A673 (cell line): ENCODE data around the gene GNG14. TPM values are rescaled to one million over a fixed set of nuclear protein-coding genes. Genes with fewer than 3 reads are reported as not detected.
A peak's percentile ranks its signal among the peaks of the same experiment; 100 is the strongest.

Experiments used
- BruUV-seq: library from RNA; stranded (reverse); fragments of 400-500 nt; replicated peaks from 2 replicates; lab custom pipeline; 2021; lab: Mats Ljungman, UMichigan
- CTCF ChIA-PET: fragments of 300-600 bp; sonication (Branson Sonifier 250); formaldehyde crosslinking; loops from one replicate; lab custom pipeline; 2022; ENCODE audit warnings: antibody characterized with exemption; lab: Charles Lee
- POLR2A ChIA-PET: fragments of 300-600 bp; sonication (Branson Sonifier 250); formaldehyde crosslinking; loops from one replicate; lab custom pipeline; 2022; ENCODE audit warnings: antibody characterized with exemption; ENCODE audit not compliant: low non-redundant PET; lab: Charles Lee
- DNase-seq: peaks from one replicate; pipeline ENCODE4 v3.0.0-alpha.2; 2015; ENCODE audit warnings: low spot score
- H3K27ac ChIP-seq: fragments of 200-600 bp; sonication (generic); 2 replicates; pipeline ENCODE4 v1.5.1; 2016; ENCODE audit warnings: mixed run types, low read depth, mild to moderate bottlenecking, mixed read lengths, antibody characterized with exemption, low read length; ENCODE audit not compliant: poor library complexity, severe bottlenecking
- H3K27me3 ChIP-seq: fragments of 200-600 bp; sonication (generic); replicated peaks from 2 replicates; pipeline ENCODE4 v1.6.1; 2017; ENCODE audit warnings: mixed run types, low read depth, mild to moderate bottlenecking, mixed read lengths, antibody characterized with exemption, low read length; ENCODE audit not compliant: insufficient read depth, poor library complexity
- H3K36me3 ChIP-seq: fragments of 200-600 bp; sonication (generic); 2 replicates; pipeline ENCODE4 v1.6.1; 2016; ENCODE audit warnings: mixed run types, mild to moderate bottlenecking, mixed read lengths, antibody characterized with exemption, low read length; ENCODE audit not compliant: insufficient read depth, poor library complexity, severe bottlenecking
- H3K4me1 ChIP-seq: fragments of 200-600 bp; sonication (generic); 2 replicates; pipeline ENCODE4 v1.6.1; 2017; ENCODE audit warnings: mixed run types, mild to moderate bottlenecking, mixed read lengths, antibody characterized with exemption, low read length; ENCODE audit not compliant: insufficient read depth, poor library complexity, severe bottlenecking
- H3K4me3 ChIP-seq: fragments of 200-600 bp; sonication (generic); 2 replicates; pipeline ENCODE4 v1.5.1; 2016; ENCODE audit warnings: low read depth, mixed run types, mild to moderate bottlenecking, mixed read lengths, low read length; ENCODE audit not compliant: poor library complexity, severe bottlenecking
- H3K9me3 ChIP-seq: fragments of 200-600 bp; sonication (generic); 2 replicates; pipeline ENCODE4 v1.6.1; 2016; ENCODE audit warnings: mixed run types, low read depth, mild to moderate bottlenecking, mixed read lengths, antibody characterized with exemption, low read length; ENCODE audit not compliant: poor library complexity, severe bottlenecking
- CTCF ChIP-seq: fragments of 300-800, 200-600 bp; sonication (generic); conservative IDR thresholded peaks from 2 replicates; pipeline ENCODE4 v1.5.1; 2017; ENCODE audit warnings: low read depth, mild to moderate bottlenecking, antibody characterized with exemption, low read length, moderate library complexity, mixed read lengths
- EZH2 ChIP-seq: fragments of 200-600 bp; sonication (generic); IDR thresholded peaks from 2 replicates; pipeline ENCODE4 v1.6.1; 2017; ENCODE audit warnings: borderline replicate concordance, low read depth, mild to moderate bottlenecking, mixed read lengths, antibody characterized with exemption, low read length; ENCODE audit not compliant: poor library complexity, severe bottlenecking
- intact Hi-C: fragments of 100-400 bp; cut with micrococcal nuclease; formaldehyde crosslinking; loops from one replicate; pipeline ENCODE4 v1.10.0; 2022; ENCODE audit not compliant: unreplicated experiment
- total RNA-seq: library from RNA; stranded (reverse); gene quantifications from 2 replicates; pipeline ENCODE4 v1.2.3, GENCODE V29; 2021

The GNG14 gene
- total RNA-seq, 1 experiment from 2014 or later: not detected

- ChIA-PET CTCF (no interaction called here), POLR2A (no interaction called here)
- no peaks in the 10 kb centered on the region for H3K27me3 ChIP-seq
- H3K4me3 ChIP-seq: peak overlapping the region; percentile 89
- H3K9me3 ChIP-seq: no peaks in the 10 kb centered on the region
- H3K27ac ChIP-seq: peak overlapping the region; percentile 97
- H3K36me3 ChIP-seq: peaks cover 15% of the 10 kb centered on the region
- DNase-seq: peak; percentile 50
- intact Hi-C loops: no loop called here
- peaks cover 18% of the 10 kb centered on the region for H3K4me1 ChIP-seq
- TF ChIP-seq EZH2 (no peak), CTCF (no peak)
- TSS peak; percentile 51 for BruUV-seq
Measured at GRCh38 chr19:12668932-12669269, 18.9 kb upstream of the GNG14 start.

DNA sequence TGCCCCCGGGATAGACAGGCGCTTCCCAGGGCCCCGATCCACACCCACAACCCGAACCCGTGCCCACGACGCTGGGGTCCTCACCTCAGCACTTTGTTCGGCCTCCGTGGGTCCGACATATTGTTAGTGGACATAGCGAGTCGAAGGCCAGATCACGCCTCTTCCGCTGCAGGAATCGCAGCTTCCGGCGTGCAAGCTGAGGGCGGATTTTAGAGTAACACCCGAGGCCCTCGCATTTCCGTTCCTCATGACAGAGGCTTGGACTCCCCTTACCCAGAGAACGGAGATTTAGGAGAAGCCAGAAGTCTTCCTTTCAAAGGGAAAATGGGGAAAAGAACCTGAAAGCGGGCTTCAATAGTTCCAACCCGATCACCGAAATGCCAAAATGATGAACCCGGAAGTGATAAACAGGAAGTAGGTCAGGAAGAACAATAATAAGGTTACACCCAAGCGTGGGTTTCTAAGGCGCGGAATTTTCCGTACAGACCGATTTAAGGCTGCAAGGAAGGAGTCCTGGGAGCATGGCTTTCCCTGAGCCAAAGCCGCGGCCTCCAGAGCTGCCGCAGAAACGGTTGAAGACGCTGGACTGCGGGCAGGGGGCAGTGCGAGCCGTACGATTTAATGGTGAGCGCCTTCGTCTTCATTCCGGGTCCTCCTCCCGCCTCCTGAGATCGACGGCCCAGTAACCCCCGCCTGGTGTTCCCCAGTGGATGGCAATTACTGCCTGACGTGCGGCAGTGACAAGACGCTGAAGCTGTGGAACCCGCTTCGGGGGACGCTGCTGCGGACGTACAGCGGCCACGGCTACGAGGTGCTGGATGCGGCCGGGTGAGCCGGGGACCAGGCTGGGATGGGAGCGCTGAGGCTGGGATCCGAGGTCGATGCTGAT lies 18.3 kb upstream of the GNG14 start:
- H3K4me3 ChIP-seq: peak overlapping the region; percentile 89
- H3K27ac ChIP-seq: peak overlapping the region; percentile 97
- CTCF ChIA-PET: interaction anchor here (0.7 kb wide), 1 partner anchor 12 kb away, joined by 3 read pairs; the partner anchor contains the start of gene DHPS
- no peak for TF ChIP-seq CTCF
- no peak for TF ChIP-seq EZH2
- H3K9me3 ChIP-seq: no peaks in the 10 kb centered on the region
- no TSS peak for BruUV-seq
- H3K36me3 ChIP-seq: peaks cover 21% of the 10 kb centered on the region
- intact Hi-C loops: loop anchor here (10.0 kb wide), 1 partner anchor 615 kb away; the partner anchor contains the start of gene ZNF878
- DNase-seq: peak; percentile 84
- POLR2A ChIA-PET: no interaction called here
- H3K4me1 ChIP-seq: peaks cover 18% of the 10 kb centered on the region
- no peaks in the 10 kb centered on the region for H3K27me3 ChIP-seq

DNA sequence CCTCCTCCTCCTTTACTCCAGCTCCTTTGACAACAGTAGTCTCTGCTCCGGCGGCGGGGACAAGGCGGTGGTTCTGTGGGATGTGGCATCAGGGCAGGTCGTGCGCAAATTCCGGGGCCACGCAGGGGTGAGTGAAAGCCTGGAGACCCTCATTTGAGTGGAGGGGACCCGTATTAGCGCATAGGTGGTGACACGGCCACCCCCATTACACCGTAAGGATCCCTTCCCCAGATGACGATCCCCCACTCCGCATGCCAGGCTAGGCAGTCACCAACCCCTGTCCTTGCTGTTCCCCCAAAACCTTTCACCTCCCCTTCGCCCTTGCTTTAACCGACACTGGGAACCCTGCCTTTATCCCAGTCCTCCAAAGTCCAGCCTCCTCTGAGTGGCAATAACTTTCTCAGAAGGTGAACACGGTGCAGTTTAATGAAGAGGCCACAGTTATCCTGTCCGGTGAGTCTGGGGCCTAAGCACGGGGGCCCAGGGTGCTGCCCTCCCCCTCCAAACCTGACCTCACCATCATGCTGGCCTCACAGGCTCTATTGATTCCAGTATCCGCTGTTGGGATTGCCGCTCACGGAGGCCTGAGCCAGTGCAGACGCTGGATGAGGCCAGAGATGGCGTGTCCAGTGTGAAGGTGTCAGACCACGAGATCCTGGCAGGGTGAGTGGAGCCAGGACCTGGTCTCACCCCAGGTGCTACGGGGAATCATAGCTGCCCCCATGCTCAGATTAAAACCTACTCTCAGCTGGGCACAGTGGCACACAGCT lies 17.5 kb upstream of the GNG14 start:
- Histone ChIP-seq H3K36me3 (peaks cover 23% of the 10 kb centered on the region), H3K4me1 (peaks cover 18% of the 10 kb centered on the region), H3K27ac (peak overlapping the region; percentile 97), H3K9me3 (no peaks in the 10 kb centered on the region), H3K4me3 (peak overlapping the region; percentile 89), H3K27me3 (no peaks in the 10 kb centered on the region)
- ChIA-PET CTCF (no interaction called here), POLR2A (interaction anchor here (0.7 kb wide), 1 partner anchor 67 kb away, joined by 3 read pairs; the partner anchor contains the start of gene GET3)
- no peak for TF ChIP-seq CTCF
- TF ChIP-seq EZH2: no peak
- intact Hi-C loops: loop anchor here (10.0 kb wide), 1 partner anchor 616 kb away; the partner anchor contains the start of gene ZNF878
- DNase-seq: no peak
- TSS peak; percentile 61 for BruUV-seq
